ENCODE results near the gene AKT3.

GRCh38 chr1:243554686-243555085 is 295.4 kb downstream of the AKT3 start:
- no peak for TF ChIP-seq CTCF (conservative IDR thresholded peaks at IDR 0.05; ENCODE audit: low read depth, low read length)
- no peak for TF ChIP-seq EZH2phosphoT487 (IDR thresholded peaks at IDR 0.05; ENCODE audit: borderline replicate concordance, low read length)
